Ramos (cell line): Measurements from ENCODE around the gene KRTAP5-11.
"Not testable (repeated sequence)": the region's sequence is repeated elsewhere in the genome, so short reads cannot be mapped to it uniquely, and the experiment has no call there.

Experiments
- in situ Hi-C: fragments of 300-500 bp; cut with MboI; formaldehyde crosslinking; loops from one replicate; pipeline ENCODE4 v1.14.3; 2022; ENCODE audit warnings: low sequenced_read_pairs; ENCODE audit not compliant: unreplicated experiment

The KRTAP5-11 gene

GRCh38 chr11:71585673-71586072 lies 3.0 kb upstream of the KRTAP5-11 start:
- in situ Hi-C loops, result not testable (repeated sequence)

- in situ Hi-C loops, result not testable (repeated sequence)
These were observed 294 bp upstream of the KRTAP5-11 start for GRCh38 chr11:71582969-71583368.

- in situ Hi-C loops, result no loop called here
These were observed 849 bp downstream of the KRTAP5-11 start for GRCh38 chr11:71581826-71582225.

GRCh38 chr11:71580057-71581003 lies 2.3 kb downstream of the KRTAP5-11 start:
- in situ Hi-C loops, result no loop called here

- in situ Hi-C loops, result not testable (repeated sequence)
These were observed 3.2 kb downstream of the KRTAP5-11 start for GRCh38 chr11:71579513-71579912.

GRCh38 chr11:71577469-71578004 lies 5.1 kb downstream of the KRTAP5-11 start:
- in situ Hi-C loops, result no loop called here

GRCh38 chr11:71576688-71577465 lies 5.8 kb downstream of the KRTAP5-11 start:
- in situ Hi-C loops, result not testable (repeated sequence)

- in situ Hi-C loops, result no loop called here
These were observed 6.8 kb downstream of the KRTAP5-11 start for GRCh38 chr11:71575723-71576424.

- in situ Hi-C loops, result no loop called here
These were observed 8.3 kb downstream of the KRTAP5-11 start for GRCh38 chr11:71574418-71574817.

- in situ Hi-C loops, result no loop called here
These were observed 9.9 kb downstream of the KRTAP5-11 start for GRCh38 chr11:71572811-71573210.

GRCh38 chr11:71571101-71571850 lies 11.4 kb downstream of the KRTAP5-11 start:
- in situ Hi-C loops, result not testable (repeated sequence)

- in situ Hi-C loops, result no loop called here
These were observed 13.8 kb downstream of the KRTAP5-11 start for GRCh38 chr11:71568704-71569349.

GRCh38 chr11:71567633-71568032 lies 15.0 kb downstream of the KRTAP5-11 start:
- in situ Hi-C loops, result not testable (repeated sequence)

- in situ Hi-C loops, result not testable (repeated sequence)
These were observed 15.8 kb downstream of the KRTAP5-11 start for GRCh38 chr11:71566626-71567599.

- in situ Hi-C loops, result no loop called here
These were observed 16.5 kb downstream of the KRTAP5-11 start for GRCh38 chr11:71566081-71566620.

GRCh38 chr11:71565263-71565662 lies 17.4 kb downstream of the KRTAP5-11 start, which contains the start of gene KRTAP5-10:
TSS of gene KRTAP5-10 (plus strand) at chr11:71565563. CDS start at chr11:71565588, 25 bp downstream.
- in situ Hi-C loops, result no loop called here

GRCh38 chr11:71564430-71564829 lies 18.2 kb downstream of the KRTAP5-11 start:
- in situ Hi-C loops, result no loop called here
